NCI-H1092 treated with DMSO at 0.1 percent for 48 hours (cell line): ENCODE measurements around the gene MUC13.

Experiments
- DNase-seq: peaks from one replicate; lab custom pipeline; 2025; lab: John Stamatoyannopoulos, UW

Gene MUC13

GRCh38 chr3:124876401-124876878, 58.1 kb downstream of the MUC13 start:
- no peak for DNase-seq

DNA sequence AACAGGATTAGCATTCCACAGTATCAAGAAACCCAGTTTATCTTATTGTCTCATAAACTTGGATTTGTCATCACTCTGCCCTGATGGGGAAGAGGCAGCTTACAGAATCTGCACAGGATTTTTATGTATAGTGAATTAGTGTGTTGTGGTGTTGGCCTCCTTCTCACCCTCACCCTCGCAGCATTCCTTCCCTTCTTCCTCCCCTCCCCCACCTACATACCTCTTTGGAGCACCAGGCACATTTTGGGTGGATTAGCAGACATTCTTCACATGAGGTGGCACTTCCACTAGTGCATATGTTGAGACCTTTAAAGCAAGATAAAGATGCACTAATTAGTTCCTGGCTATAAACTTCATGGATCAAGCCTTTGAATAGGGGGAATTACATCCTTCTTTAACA, 61.3 kb downstream of the MUC13 start:
- no peak for DNase-seq

GRCh38 chr3:124867511-124867910, 67.0 kb downstream of the MUC13 start:
- no peak for DNase-seq

DNA sequence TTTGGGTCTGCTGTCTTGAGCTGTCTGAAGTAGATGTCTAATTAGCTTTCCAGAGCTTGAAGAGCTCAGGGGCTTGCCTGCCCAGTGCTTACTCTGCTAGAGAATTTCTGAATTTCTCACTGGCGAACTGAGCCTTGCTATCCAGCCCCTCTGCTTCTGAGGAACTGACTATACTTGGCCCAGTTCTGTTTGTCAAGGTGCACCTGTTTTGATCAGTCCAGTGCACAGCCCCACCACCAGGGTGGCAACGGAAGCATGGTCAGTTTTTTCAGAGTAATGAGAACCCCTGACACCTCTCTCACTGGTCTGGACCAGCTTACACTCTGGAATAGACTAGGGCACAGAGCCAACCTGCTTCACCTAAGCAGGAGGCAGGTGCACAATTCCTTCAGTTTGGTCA, 72.5 kb downstream of the MUC13 start:
- no peak for DNase-seq

GRCh38 chr3:124861041-124861440, 73.5 kb downstream of the MUC13 start:
- no peak for DNase-seq

DNA sequence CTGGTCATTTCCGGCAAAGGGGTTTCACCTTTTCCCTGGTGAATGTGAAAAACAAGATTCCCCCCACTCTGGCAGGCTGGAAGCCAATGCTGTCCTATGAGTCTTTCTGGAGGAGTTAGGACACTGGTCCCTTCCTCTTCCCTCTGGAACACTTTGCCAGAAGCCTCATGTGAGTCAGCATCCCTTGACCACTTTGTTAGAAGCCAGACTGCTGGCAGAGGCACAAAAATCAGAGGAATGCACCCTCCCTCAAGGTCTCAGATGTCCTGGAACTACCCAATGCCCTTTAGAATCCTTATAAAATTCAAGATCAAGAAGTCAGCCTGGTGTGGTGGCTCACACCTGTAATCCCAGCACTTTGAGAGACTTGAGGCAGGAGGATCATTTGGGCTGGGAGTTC, 74.0 kb downstream of the MUC13 start:
- DNase-seq, result no peak

DNA sequence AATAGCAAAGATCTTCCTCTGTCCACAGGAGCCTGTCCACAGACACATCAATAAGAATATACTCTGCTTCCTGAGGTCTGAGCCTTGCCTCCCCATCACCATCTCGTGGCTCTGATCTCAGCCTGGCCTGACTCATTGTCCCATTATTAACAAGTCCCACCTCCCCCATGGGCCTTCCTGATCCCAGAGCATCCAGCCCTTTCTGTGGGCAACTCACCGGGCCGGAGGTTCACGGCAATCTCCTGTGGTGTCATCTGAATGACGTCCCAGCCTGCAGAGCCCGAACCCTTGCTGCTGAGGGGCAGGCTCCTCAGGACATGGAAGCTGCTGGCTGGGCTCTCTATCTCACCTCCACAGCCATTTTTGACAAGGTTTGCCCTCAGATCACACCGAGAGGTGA, 75.5 kb downstream of the MUC13 start:
- no peak for DNase-seq

GRCh38 chr3:124858275-124858674, 76.3 kb downstream of the MUC13 start:
- DNase-seq, result no peak

DNA sequence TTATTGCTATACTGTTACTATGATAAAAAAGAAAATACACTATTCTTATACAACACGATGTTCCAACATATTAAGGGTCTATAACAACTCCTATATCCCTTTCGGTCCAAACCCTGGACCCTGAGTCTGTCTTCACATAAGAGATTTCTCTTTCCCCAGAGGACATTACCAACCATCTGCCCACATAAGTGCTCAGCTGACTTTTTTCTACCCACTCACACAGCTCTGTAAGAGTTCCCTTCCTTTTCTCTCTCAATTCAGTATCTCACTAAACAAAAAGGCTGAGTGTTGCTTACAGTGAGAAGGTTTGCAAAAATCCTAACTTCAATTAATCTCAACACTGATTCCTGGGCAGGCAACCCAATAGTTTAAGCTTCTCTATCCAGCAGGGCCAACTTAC, 77.9 kb downstream of the MUC13 start:
- DNase-seq, result no peak
